Fibroblast of lung (primary cell): ENCODE measurements around the gene TIAM1.

Source experiments
- EZH2 ChIP-seq: IDR thresholded peaks from 2 replicates; pipeline ENCODE4 v1.5.1; 2012; ENCODE audit warnings: low read length, control low read depth, mild to moderate bottlenecking; ENCODE audit errors: missing control alignments
- TF ChIP-seq, protein P1 (sequence below), 2 donors: IDR thresholded peaks in 1 of 2; conservative IDR thresholded peaks in 1 of 2; 1 replicate in 1 of 2; 2 replicates in 1 of 2; pipeline ENCODE4 v1.5.1; 2011 to 2012; ENCODE audit warnings: low read length in 2 of 2, control low read depth in 1 of 2, inconsistent platforms in 1 of 2, low read depth in 1 of 2, mild to moderate bottlenecking in 1 of 2

DNA sequence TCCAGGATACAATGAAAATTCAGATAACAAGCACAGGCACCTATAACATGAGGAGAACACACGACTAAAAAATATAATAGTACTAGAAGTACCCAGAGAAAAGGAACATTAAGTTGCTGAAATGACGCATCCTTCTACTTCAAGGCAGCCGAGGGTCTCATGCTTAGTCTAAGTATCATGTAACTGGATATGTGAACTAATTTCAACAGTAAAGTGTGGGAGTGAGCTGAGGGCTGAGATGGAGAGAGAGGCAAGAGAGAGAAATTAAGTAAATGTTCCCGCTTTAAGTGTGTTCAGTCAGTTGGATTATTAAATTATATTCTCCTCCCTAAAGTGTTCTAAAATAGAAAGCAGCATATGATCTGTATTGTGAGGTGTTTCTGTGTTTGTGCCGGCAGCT lies 153.5 kb downstream of the TIAM1 start:
- TF ChIP-seq, protein P1, sequence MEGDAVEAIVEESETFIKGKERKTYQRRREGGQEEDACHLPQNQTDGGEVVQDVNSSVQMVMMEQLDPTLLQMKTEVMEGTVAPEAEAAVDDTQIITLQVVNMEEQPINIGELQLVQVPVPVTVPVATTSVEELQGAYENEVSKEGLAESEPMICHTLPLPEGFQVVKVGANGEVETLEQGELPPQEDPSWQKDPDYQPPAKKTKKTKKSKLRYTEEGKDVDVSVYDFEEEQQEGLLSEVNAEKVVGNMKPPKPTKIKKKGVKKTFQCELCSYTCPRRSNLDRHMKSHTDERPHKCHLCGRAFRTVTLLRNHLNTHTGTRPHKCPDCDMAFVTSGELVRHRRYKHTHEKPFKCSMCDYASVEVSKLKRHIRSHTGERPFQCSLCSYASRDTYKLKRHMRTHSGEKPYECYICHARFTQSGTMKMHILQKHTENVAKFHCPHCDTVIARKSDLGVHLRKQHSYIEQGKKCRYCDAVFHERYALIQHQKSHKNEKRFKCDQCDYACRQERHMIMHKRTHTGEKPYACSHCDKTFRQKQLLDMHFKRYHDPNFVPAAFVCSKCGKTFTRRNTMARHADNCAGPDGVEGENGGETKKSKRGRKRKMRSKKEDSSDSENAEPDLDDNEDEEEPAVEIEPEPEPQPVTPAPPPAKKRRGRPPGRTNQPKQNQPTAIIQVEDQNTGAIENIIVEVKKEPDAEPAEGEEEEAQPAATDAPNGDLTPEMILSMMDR (conservative IDR thresholded peaks at IDR 0.05 in 1 of 2, IDR thresholded peaks at IDR 0.05 in 1 of 2; ENCODE audit: low read depth in 1 of 2, low read length in 2 of 2), result no peak
- TF ChIP-seq EZH2, result no peak
